ENCODE measurements around the gene C1R. TPM values are rescaled to one million over a fixed set of nuclear protein-coding genes. Genes with fewer than 3 reads are reported as not detected.
"Not testable (repeated sequence)": the region's sequence is repeated elsewhere in the genome, so short reads cannot be mapped to it uniquely, and the experiment has no call there.

C1R gene
- total RNA-seq, 1 experiment from 2014 or later, result 104 TPM

GRCh38 chr12:7037411-7037810 lies 54.8 kb downstream of the C1R start:
- not testable (repeated sequence) for DNase-seq (ENCODE audit: low spot score)

- DNase-seq (ENCODE audit: low spot score), result no peak
Observed at GRCh38 chr12:7035463-7035862, 56.8 kb downstream of the C1R start.

GRCh38 chr12:7034464-7034863 lies 57.8 kb downstream of the C1R start:
- no peak for DNase-seq (ENCODE audit: low spot score)

- no peak for DNase-seq (ENCODE audit: low spot score)
Observed at GRCh38 chr12:7032990-7033389, 59.3 kb downstream of the C1R start.

- DNase-seq (ENCODE audit: low spot score), result no peak
Observed at GRCh38 chr12:7031306-7031705, 60.9 kb downstream of the C1R start.

Other genes with a start within 250 kb of the C1R start
- gene CDCA3, start 241.2 kb downstream of the C1R start, total RNA-seq (2014; rRNA removed; shearing (Covaris generic)), result 75.3 and 101 TPM in 2 replicates
- 86.2 and 91.4 TPM in 2 replicates for gene USP5, start 240.3 kb downstream of the C1R start, total RNA-seq (2014; rRNA removed; shearing (Covaris generic))
- gene TPI1, start 224.9 kb downstream of the C1R start, total RNA-seq (2014; rRNA removed; shearing (Covaris generic)), result 2,242 and 2,549 TPM in 2 replicates
- gene SPSB2, start 219.1 kb downstream of the C1R start, total RNA-seq (2014; rRNA removed; shearing (Covaris generic)), result 10.8 TPM in 2 replicates
- 4.1 and 12.2 TPM in 2 replicates for gene LRRC23, start 187.6 kb downstream of the C1R start, total RNA-seq (2014; rRNA removed; shearing (Covaris generic))
- gene ENO2, start 177.9 kb downstream of the C1R start, total RNA-seq (2014; rRNA removed; shearing (Covaris generic)), result 10.6 and 11.2 TPM in 2 replicates
- gene ATN1, start 164.5 kb downstream of the C1R start, total RNA-seq (2014; rRNA removed; shearing (Covaris generic)), result 6.0 and 14.2 TPM in 2 replicates
- not detected in 2 replicates for gene RNU7-1, start 148.6 kb downstream of the C1R start, total RNA-seq (2014; rRNA removed; shearing (Covaris generic))
- 219 and 260 TPM in 2 replicates for gene C12orf57, start 148.4 kb downstream of the C1R start, total RNA-seq (2014; rRNA removed; shearing (Covaris generic))
- not detected in 2 replicates for gene PTPN6, start 141.1 kb downstream of the C1R start, total RNA-seq (2014; rRNA removed; shearing (Covaris generic))
- gene PHB2, start 121.8 kb downstream of the C1R start, total RNA-seq (2014; rRNA removed; shearing (Covaris generic)), result 486 and 563 TPM in 2 replicates
- 99.6 and 119 TPM in 2 replicates for gene EMG1, start 121.5 kb downstream of the C1R start, total RNA-seq (2014; rRNA removed; shearing (Covaris generic))
- gene LPCAT3, start 74.0 kb downstream of the C1R start, total RNA-seq (2014; rRNA removed; shearing (Covaris generic)), result 85.6 and 97.8 TPM in 2 replicates
- gene C1S, start 31.7 kb downstream of the C1R start, total RNA-seq (2014; rRNA removed; shearing (Covaris generic)), result 72.4 and 88.1 TPM in 2 replicates
- 21.4 and 46.4 TPM in 2 replicates for gene C1RL, start 16.8 kb upstream of the C1R start, total RNA-seq (2014; rRNA removed; shearing (Covaris generic))
- gene RBP5, start 36.4 kb upstream of the C1R start, total RNA-seq (2014; rRNA removed; shearing (Covaris generic)), result 0.88 TPM in 1 of 2 replicates, not detected in the other
- 40.1 and 60.6 TPM in 2 replicates for gene CLSTN3, start 37.9 kb upstream of the C1R start, total RNA-seq (2014; rRNA removed; shearing (Covaris generic))
- gene PEX5, start 97.2 kb upstream of the C1R start, total RNA-seq (2014; rRNA removed; shearing (Covaris generic)), result 27.6 and 39.2 TPM in 2 replicates
- not detected in 2 replicates for gene ACSM4, start 211.6 kb upstream of the C1R start, total RNA-seq (2014; rRNA removed; shearing (Covaris generic))

All from H4 (cell line).